ENCODE measurements around the gene NFS1. TPM values are rescaled to one million over a fixed set of nuclear protein-coding genes. Genes with fewer than 3 reads are reported as not detected.
"Not testable (repeated sequence)": the region's sequence is repeated elsewhere in the genome, so short reads cannot be mapped to it uniquely, and the experiment has no call there.

NFS1 gene
- total RNA-seq, 2 donors from 2014 or later = 15.9 to 22.0 TPM

- intact Hi-C loops (cut with DNase I) = no loop called here
- DNase-seq (ENCODE audit: low spot score) = no peak
Measured at GRCh38 chr20:35730583-35731468, 31.7 kb upstream of the NFS1 start.

GRCh38 chr20:35729836-35730582, 30.9 kb upstream of the NFS1 start:
- intact Hi-C loops (cut with DNase I) = no loop called here
- no peak for DNase-seq (ENCODE audit: low spot score)

- DNase-seq (ENCODE audit: low spot score) = no peak
- intact Hi-C loops (cut with DNase I) = no loop called here
Measured at GRCh38 chr20:35729283-35729807, 30.2 kb upstream of the NFS1 start.

GRCh38 chr20:35726842-35727711, 27.9 kb upstream of the NFS1 start:
- no peak for DNase-seq (ENCODE audit: low spot score)
- intact Hi-C loops (cut with DNase I) = no loop called here

GRCh38 chr20:35724321-35725230, 25.4 kb upstream of the NFS1 start:
- intact Hi-C loops (cut with DNase I) = no loop called here
- DNase-seq (ENCODE audit: low spot score) = no peak

- DNase-seq (ENCODE audit: low spot score); intact Hi-C loops (cut with DNase I): not testable (repeated sequence)
Measured at GRCh38 chr20:35723652-35724320, 24.6 kb upstream of the NFS1 start.

- DNase-seq (ENCODE audit: low spot score); intact Hi-C loops (cut with DNase I): not testable (repeated sequence)
Measured at GRCh38 chr20:35723275-35723639, 24.1 kb upstream of the NFS1 start.

GRCh38 chr20:35721621-35722020, 22.5 kb upstream of the NFS1 start:
- DNase-seq (ENCODE audit: low spot score) = no peak
- intact Hi-C loops (cut with DNase I) = no loop called here

GRCh38 chr20:35721219-35721618, 22.1 kb upstream of the NFS1 start:
- intact Hi-C loops (cut with DNase I) = no loop called here

GRCh38 chr20:35720165-35721123, 21.3 kb upstream of the NFS1 start:
- DNase-seq (ENCODE audit: low spot score) = no peak
- intact Hi-C loops (cut with DNase I) = no loop called here

More at GRCh38 chr20:35721219-35721618, 22.1 kb upstream of the NFS1 start:
- no peak for DNase-seq (ENCODE audit: low spot score)

- intact Hi-C loops (cut with DNase I) = loop anchor here in 1 of 2 donors (5.0 kb wide), 1 partner anchor 173 kb away; no protein-coding TSS in a partner anchor
- DNase-seq (ENCODE audit: low spot score) = no peak
Measured at GRCh38 chr20:35719717-35720116, 20.6 kb upstream of the NFS1 start.

GRCh38 chr20:35718972-35719635, 20.0 kb upstream of the NFS1 start:
- no peak for DNase-seq (ENCODE audit: low spot score)
- intact Hi-C loops (cut with DNase I) = loop anchor here in 1 of 2 donors (5.0 kb wide), 1 partner anchor 173 kb away; no protein-coding TSS in a partner anchor

- not testable (repeated sequence) for DNase-seq (ENCODE audit: low spot score)
- intact Hi-C loops (cut with DNase I) = loop anchor here in 1 of 2 donors (5.0 kb wide), 1 partner anchor 174 kb away; no protein-coding TSS in a partner anchor
Measured at GRCh38 chr20:35718321-35718720, 19.2 kb upstream of the NFS1 start.

GRCh38 chr20:35716330-35716729, 17.2 kb upstream of the NFS1 start:
- intact Hi-C loops (cut with DNase I) = loop anchor here in 1 of 2 donors (5.0 kb wide), 1 partner anchor 176 kb away; no protein-coding TSS in a partner anchor
- no peak for DNase-seq (ENCODE audit: low spot score)

- DNase-seq (ENCODE audit: low spot score) = no peak
- intact Hi-C loops (cut with DNase I) = loop anchor here in 1 of 2 donors (5.0 kb wide), 1 partner anchor 177 kb away; no protein-coding TSS in a partner anchor
Measured at GRCh38 chr20:35715652-35716051, 16.5 kb upstream of the NFS1 start.

- DNase-seq (ENCODE audit: low spot score) = no peak
- intact Hi-C loops (cut with DNase I) = no loop called here
Measured at GRCh38 chr20:35714127-35714526, 15.0 kb upstream of the NFS1 start.
